GM10266 (cell line): Measurements from ENCODE around the gene AHDC1.
"Not testable (repeated sequence)": the region's sequence is repeated elsewhere in the genome, so short reads cannot be mapped to it uniquely, and the experiment has no call there.

Experiments
- DNase-seq: peaks from one replicate; pipeline ENCODE4 v3.0.0; 2012; ENCODE audit errors: extremely low spot score
- CTCF ChIP-seq: IDR thresholded peaks from 2 replicates; pipeline ENCODE4 v1.5.1; 2012; ENCODE audit warnings: mild to moderate bottlenecking, low read depth; ENCODE audit not compliant: control insufficient read depth, insufficient read depth; ENCODE audit errors: missing control alignments

AHDC1 gene

GRCh38 chr1:27504588-27505419, 99.1 kb downstream of the AHDC1 start:
- TF ChIP-seq CTCF: no peak
- no peak for DNase-seq

GRCh38 chr1:27503844-27504587, 99.9 kb downstream of the AHDC1 start:
- TF ChIP-seq CTCF: no peak
- DNase-seq: no peak

GRCh38 chr1:27503033-27503432, 100.9 kb downstream of the AHDC1 start:
- DNase-seq: no peak
- no peak for TF ChIP-seq CTCF

GRCh38 chr1:27501159-27501558, 102.8 kb downstream of the AHDC1 start:
- not testable (repeated sequence) for DNase-seq

- no peak for TF ChIP-seq CTCF
- no peak for DNase-seq
Measured at GRCh38 chr1:27499142-27499541, 104.8 kb downstream of the AHDC1 start.

GRCh38 chr1:27496604-27497155, 107.3 kb downstream of the AHDC1 start:
- TF ChIP-seq CTCF: no peak
- DNase-seq: no peak

- no peak for DNase-seq
- TF ChIP-seq CTCF: no peak
Measured at GRCh38 chr1:27492796-27493195, 111.1 kb downstream of the AHDC1 start.
